Mesodermal cell (in vitro differentiated cells): ENCODE measurements around the gene OR2A42.
"Not testable (repeated sequence)": the region's sequence is repeated elsewhere in the genome, so short reads cannot be mapped to it uniquely, and the experiment has no call there.

Experiments used
- H3K27ac ChIP-seq: 2 replicates; pipeline ENCODE4 v1.7.0; 2013; ENCODE audit warnings: mild to moderate bottlenecking, low read depth, low read length, moderate library complexity; ENCODE audit not compliant: severe bottlenecking
- H3K36me3 ChIP-seq: 2 replicates; pipeline ENCODE4 v1.7.1; 2013; ENCODE audit warnings: mild to moderate bottlenecking, low read length, moderate library complexity; ENCODE audit not compliant: control insufficient read depth, insufficient read depth
- H3K4me1 ChIP-seq: one replicate; pipeline ENCODE4 v1.7.1; 2013; ENCODE audit warnings: mild to moderate bottlenecking, low read length; ENCODE audit not compliant: insufficient read depth, control insufficient read depth, poor library complexity, severe bottlenecking
- H3K4me3 ChIP-seq: 2 replicates; pipeline ENCODE4 v1.7.0; 2013; ENCODE audit warnings: low read length, control low read depth, mild to moderate bottlenecking; ENCODE audit not compliant: insufficient read depth, poor library complexity, severe bottlenecking; ENCODE audit errors: extremely low read depth
- H3K9me3 ChIP-seq: 2 replicates; pipeline ENCODE4 v1.7.1; 2013; ENCODE audit warnings: mild to moderate bottlenecking, low read length, moderate library complexity; ENCODE audit not compliant: control insufficient read depth
- WGBS, 2 experiments: methylation state at CpG; one replicate each; pipeline ENCODE4 v1.1.5; 2013; ENCODE audit warnings: missing lambda C conversion rate in 2 of 2; ENCODE audit not compliant: insufficient coverage in 2 of 2; 5-methylcytosine and 5-hydroxymethylcytosine counted together

Gene OR2A42

DNA sequence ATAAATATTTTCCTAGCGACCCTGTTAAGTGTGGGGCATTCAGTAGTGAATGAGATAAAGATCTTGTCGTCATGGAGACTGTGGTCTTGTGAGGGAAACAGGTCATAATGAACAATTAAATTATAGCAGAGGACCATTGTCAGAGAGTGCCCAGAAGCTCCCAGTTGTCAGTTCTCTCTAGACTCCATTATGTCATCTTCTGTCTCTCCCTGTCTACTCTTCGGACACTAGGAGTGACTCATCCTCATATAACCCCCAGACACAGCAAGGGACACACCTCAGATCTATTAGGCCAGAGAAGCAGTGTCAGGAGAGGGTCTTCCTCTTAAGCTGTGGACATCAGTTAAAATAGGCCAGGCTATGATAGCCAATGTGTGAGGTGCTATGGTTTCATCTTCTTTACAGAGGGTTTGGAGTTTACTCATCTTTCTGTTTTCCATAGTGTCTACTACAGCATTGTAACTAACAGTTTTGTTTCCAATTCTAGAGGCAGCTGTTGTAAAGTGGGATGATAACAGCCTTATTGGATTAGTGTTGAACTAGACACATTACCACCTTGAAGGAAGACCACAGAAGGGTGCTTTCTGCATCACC is 50.7 kb downstream of the OR2A42 start:
- not testable (repeated sequence) for H3K36me3 ChIP-seq, H3K9me3 ChIP-seq, H3K27ac ChIP-seq, H3K4me3 ChIP-seq, H3K4me1 ChIP-seq
- no CpG with 5 or more reads among the region's 3 CpGs for WGBS, 2 experiments

GRCh38 chr7:144187848-144188247 is 51.6 kb downstream of the OR2A42 start:
- H3K27ac ChIP-seq, H3K4me3 ChIP-seq, H3K4me1 ChIP-seq, H3K36me3 ChIP-seq, H3K9me3 ChIP-seq: not testable (repeated sequence)
- no CpG with 5 or more reads among the region's 5 CpGs for WGBS, 2 experiments

- H3K27ac ChIP-seq, H3K4me3 ChIP-seq, H3K36me3 ChIP-seq, H3K9me3 ChIP-seq, H3K4me1 ChIP-seq: not testable (repeated sequence)
- WGBS, 2 experiments, result no CpG with 5 or more reads among the region's 19 CpGs
Observed at GRCh38 chr7:144183166-144183565, 56.2 kb downstream of the OR2A42 start, which contains the start of gene CTAGE4. TSS of gene CTAGE4 (plus strand) at chr7:144183466. CDS start at chr7:144183504, 38 bp downstream.

DNA sequence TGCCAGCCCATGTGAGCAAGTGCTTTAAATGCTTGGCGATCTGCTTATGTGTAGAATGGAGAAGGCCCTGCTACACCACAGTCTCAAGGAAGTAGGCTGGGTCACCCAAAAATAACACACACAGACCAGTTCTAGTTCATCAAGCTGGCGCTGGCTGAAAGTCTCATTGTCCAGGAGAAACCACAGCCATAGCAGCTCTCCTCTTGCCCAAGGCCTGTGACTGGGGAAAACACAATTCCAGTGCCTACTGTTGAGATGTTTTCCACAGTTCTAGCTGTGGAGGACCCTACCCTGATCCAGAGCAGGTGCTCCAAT is 60.3 kb downstream of the OR2A42 start:
- H3K4me3 ChIP-seq, H3K4me1 ChIP-seq, H3K36me3 ChIP-seq, H3K27ac ChIP-seq, H3K9me3 ChIP-seq: not testable (repeated sequence)
- WGBS, 2 experiments, result no CpG with 5 or more reads among the region's 2 CpGs

GRCh38 chr7:144178380-144179164 is 60.8 kb downstream of the OR2A42 start:
- H3K36me3 ChIP-seq, H3K27ac ChIP-seq, H3K4me3 ChIP-seq, H3K4me1 ChIP-seq, H3K9me3 ChIP-seq: not testable (repeated sequence)
- no CpG with 5 or more reads among the region's 10 CpGs for WGBS, 2 experiments
